Left renal pelvis (tissue), 4 donors: Measurements from ENCODE around the gene KIF2A. TPM values are rescaled to one million over a fixed set of nuclear protein-coding genes. Genes with fewer than 3 reads are reported as not detected.
"Not testable (repeated sequence)": the region's sequence is repeated elsewhere in the genome, so short reads cannot be mapped to it uniquely, and the experiment has no call there.

Experiments
- DNase-seq, 4 donors: peaks; one replicate each; pipeline ENCODE4 v3.0.0-alpha.2; 2013; ENCODE audit warnings: low read depth in 4 of 4, low spot score in 3 of 4
- polyA plus RNA-seq, 4 donors: library from polyadenylated mRNA; unstranded; fragments of 120-200 nt; gene quantifications; one replicate each; pipeline ENCODE4 v1.2.1, GENCODE V29; 2013; ENCODE audit not compliant: insufficient read length in 4 of 4

The KIF2A gene
- polyA plus RNA-seq, 4 donors = 47.7 to 78.1 (median 61.6) TPM

- DNase-seq = no peak
Measured at GRCh38 chr5:62289813-62290212, 16.2 kb upstream of the KIF2A start.

GRCh38 chr5:62291829-62292228 lies 14.2 kb upstream of the KIF2A start:
- DNase-seq = not testable (repeated sequence)

- DNase-seq = no peak
Measured at GRCh38 chr5:62296998-62297397, 9.0 kb upstream of the KIF2A start.

GRCh38 chr5:62298118-62298517 lies 7.9 kb upstream of the KIF2A start:
- no peak for DNase-seq

- DNase-seq = no peak
Measured at GRCh38 chr5:62299101-62299500, 6.9 kb upstream of the KIF2A start.

- DNase-seq = no peak
Measured at GRCh38 chr5:62299600-62299999, 6.4 kb upstream of the KIF2A start.

- DNase-seq = peak in 1 of 4 donors; percentile 8
Measured at GRCh38 chr5:62305358-62305714, 670 bp upstream of the KIF2A start.

GRCh38 chr5:62306323-62306895 lies 403 bp downstream of the KIF2A start:
- peak in 2 of 4 donors; percentile 32 to 62 for DNase-seq

GRCh38 chr5:62306896-62307689 lies 1.1 kb downstream of the KIF2A start:
- peak; percentile 20 to 38 (median 34) for DNase-seq

- DNase-seq = no peak
Measured at GRCh38 chr5:62308439-62308838, 2.4 kb downstream of the KIF2A start.

GRCh38 chr5:62309107-62309506 lies 3.1 kb downstream of the KIF2A start:
- no peak for DNase-seq

- no peak for DNase-seq
Measured at GRCh38 chr5:62310426-62311143, 4.6 kb downstream of the KIF2A start.

GRCh38 chr5:62312036-62312435 lies 6.0 kb downstream of the KIF2A start:
- DNase-seq = no peak

GRCh38 chr5:62312674-62313073 lies 6.7 kb downstream of the KIF2A start:
- no peak for DNase-seq

GRCh38 chr5:62314213-62314830 lies 8.3 kb downstream of the KIF2A start:
- DNase-seq = no peak

- no peak for DNase-seq
Measured at GRCh38 chr5:62315376-62316175, 9.6 kb downstream of the KIF2A start.

- DNase-seq = no peak
Measured at GRCh38 chr5:62316176-62316502, 10.1 kb downstream of the KIF2A start.

- no peak for DNase-seq
Measured at GRCh38 chr5:62317810-62318209, 11.8 kb downstream of the KIF2A start.

- DNase-seq = no peak
Measured at GRCh38 chr5:62322484-62322883, 16.5 kb downstream of the KIF2A start.

GRCh38 chr5:62326302-62326701 lies 20.3 kb downstream of the KIF2A start:
- DNase-seq = no peak

- no peak for DNase-seq
Measured at GRCh38 chr5:62326702-62327101, 20.7 kb downstream of the KIF2A start.
